ENCODE measurements around the gene GOLPH3. TPM values are rescaled to one million over a fixed set of nuclear protein-coding genes. Genes with fewer than 3 reads are reported as not detected.

GOLPH3 gene
- total RNA-seq, 2 experiments from 2014 or later = 65.3 to 69.7 TPM

GRCh38 chr5:32116574-32117313, 57.4 kb downstream of the GOLPH3 start:
- peaks cover 16% of the 10 kb centered on the region for H3K4me1 Mint-ChIP-seq
- POLR2A ChIA-PET = no interaction called here
- H3K27me3 Mint-ChIP-seq = no peaks in the 10 kb centered on the region
- DNase-seq (no peak), ATAC-seq (ENCODE audit: low read depth) (no peak)
- H3K9me3 Mint-ChIP-seq = no peaks in the 10 kb centered on the region
- H3K27ac Mint-ChIP-seq = no peak overlapping the region
- H3K36me3 Mint-ChIP-seq = peaks cover 35% of the 10 kb centered on the region
- no peak overlapping the region for H3K4me3 Mint-ChIP-seq

- Mint-ChIP-seq H3K9me3 (no peaks in the 10 kb centered on the region), H3K27me3 (no peaks in the 10 kb centered on the region), H3K4me1 (peaks cover 15% of the 10 kb centered on the region), H3K4me3 (no peak overlapping the region), H3K36me3 (peaks cover 31% of the 10 kb centered on the region), H3K27ac (no peak overlapping the region)
- no peak for ATAC-seq (ENCODE audit: low read depth)
- DNase-seq = no peak
- POLR2A ChIA-PET = interaction anchor here (0.6 kb wide), 1 partner anchor 25 kb away, joined by 3 read pairs; no protein-coding TSS in a partner anchor
Measured at GRCh38 chr5:32115985-32116384, 58.1 kb downstream of the GOLPH3 start.

DNA sequence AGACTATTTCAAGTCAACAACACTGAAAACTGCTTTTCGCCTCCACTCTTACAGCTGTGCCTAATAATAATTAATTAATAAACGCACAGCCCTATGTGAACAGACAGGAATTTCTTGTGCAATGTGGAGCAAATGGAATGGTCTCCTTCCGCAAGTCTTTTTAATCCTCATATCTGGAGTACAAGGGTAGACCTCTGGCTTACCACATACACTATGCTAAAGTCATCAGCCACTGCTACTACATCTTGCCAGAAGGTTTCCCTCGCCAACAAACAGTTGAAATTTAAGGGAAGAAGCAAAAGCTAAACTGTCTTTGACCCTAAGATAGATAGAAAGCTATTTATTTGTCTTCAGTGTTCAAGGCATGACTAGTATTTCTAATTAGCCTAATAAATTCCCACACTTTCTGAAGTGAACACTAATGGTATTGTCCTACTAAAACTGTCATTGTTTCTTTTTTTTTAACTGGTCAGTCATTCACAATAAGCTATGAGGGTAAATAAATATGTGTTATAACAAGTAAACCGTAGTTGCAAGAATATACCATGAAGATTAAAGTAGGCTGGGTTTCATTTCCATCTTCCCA, 63.9 kb downstream of the GOLPH3 start:
- H3K36me3 Mint-ChIP-seq = peaks cover 17% of the 10 kb centered on the region
- ATAC-seq (ENCODE audit: low read depth) (no peak), DNase-seq (no peak)
- no peaks in the 10 kb centered on the region for H3K9me3 Mint-ChIP-seq
- peaks cover 2% of the 10 kb centered on the region for H3K4me1 Mint-ChIP-seq
- no peak overlapping the region for H3K4me3 Mint-ChIP-seq
- POLR2A ChIA-PET = no interaction called here
- no peaks in the 10 kb centered on the region for H3K27me3 Mint-ChIP-seq
- no peak overlapping the region for H3K27ac Mint-ChIP-seq

- Mint-ChIP-seq H3K27me3 (no peaks in the 10 kb centered on the region), H3K36me3 (peaks cover 12% of the 10 kb centered on the region), H3K4me1 (peaks cover 2% of the 10 kb centered on the region), H3K27ac (no peak overlapping the region), H3K4me3 (no peak overlapping the region), H3K9me3 (no peaks in the 10 kb centered on the region)
- ATAC-seq (ENCODE audit: low read depth) (no peak), DNase-seq (no peak)
- POLR2A ChIA-PET = no interaction called here
Measured at GRCh38 chr5:32109236-32109635, 64.9 kb downstream of the GOLPH3 start.

- Mint-ChIP-seq H3K27me3 (no peaks in the 10 kb centered on the region), H3K36me3 (peaks cover 12% of the 10 kb centered on the region), H3K4me1 (peaks cover 2% of the 10 kb centered on the region)
Measured at GRCh38 chr5:32108167-32108566, 66.0 kb downstream of the GOLPH3 start.

GRCh38 chr5:32107291-32107690, 66.8 kb downstream of the GOLPH3 start:
- no peaks in the 10 kb centered on the region for H3K27me3 Mint-ChIP-seq
- H3K36me3 Mint-ChIP-seq = peaks cover 14% of the 10 kb centered on the region
- ATAC-seq (ENCODE audit: low read depth) = no peak
- no peak for DNase-seq
- POLR2A ChIA-PET = no interaction called here
- H3K4me3 Mint-ChIP-seq = no peak overlapping the region
- H3K4me1 Mint-ChIP-seq = peaks cover 3% of the 10 kb centered on the region
- no peaks in the 10 kb centered on the region for H3K9me3 Mint-ChIP-seq
- no peak overlapping the region for H3K27ac Mint-ChIP-seq

More at GRCh38 chr5:32108167-32108566, 66.0 kb downstream of the GOLPH3 start:
- POLR2A ChIA-PET = no interaction called here
- no peak overlapping the region for H3K4me3 Mint-ChIP-seq
- ATAC-seq (ENCODE audit: low read depth) = no peak
- H3K9me3 Mint-ChIP-seq = no peaks in the 10 kb centered on the region
- DNase-seq = no peak
- H3K27ac Mint-ChIP-seq = no peak overlapping the region

- DNase-seq = no peak
- POLR2A ChIA-PET = interaction anchor here (0.6 kb wide), 1 partner anchor 72 kb away, joined by 3 read pairs; no protein-coding TSS in a partner anchor
- no peaks in the 10 kb centered on the region for H3K27me3 Mint-ChIP-seq
- peaks cover 2% of the 10 kb centered on the region for H3K4me1 Mint-ChIP-seq
- no peak overlapping the region for H3K27ac Mint-ChIP-seq
- H3K9me3 Mint-ChIP-seq = no peaks in the 10 kb centered on the region
- H3K4me3 Mint-ChIP-seq = no peak overlapping the region
- H3K36me3 Mint-ChIP-seq = peaks cover 13% of the 10 kb centered on the region
- no peak for ATAC-seq (ENCODE audit: low read depth)
Measured at GRCh38 chr5:32103521-32103920, 70.6 kb downstream of the GOLPH3 start.

GRCh38 chr5:32102254-32102986, 71.7 kb downstream of the GOLPH3 start:
- ATAC-seq (ENCODE audit: low read depth) (no peak), DNase-seq (no peak)
- Mint-ChIP-seq H3K36me3 (peaks cover 11% of the 10 kb centered on the region), H3K27me3 (no peaks in the 10 kb centered on the region), H3K4me3 (no peak overlapping the region), H3K4me1 (peaks cover 2% of the 10 kb centered on the region), H3K9me3 (no peaks in the 10 kb centered on the region), H3K27ac (no peak overlapping the region)
- POLR2A ChIA-PET = no interaction called here

DNA sequence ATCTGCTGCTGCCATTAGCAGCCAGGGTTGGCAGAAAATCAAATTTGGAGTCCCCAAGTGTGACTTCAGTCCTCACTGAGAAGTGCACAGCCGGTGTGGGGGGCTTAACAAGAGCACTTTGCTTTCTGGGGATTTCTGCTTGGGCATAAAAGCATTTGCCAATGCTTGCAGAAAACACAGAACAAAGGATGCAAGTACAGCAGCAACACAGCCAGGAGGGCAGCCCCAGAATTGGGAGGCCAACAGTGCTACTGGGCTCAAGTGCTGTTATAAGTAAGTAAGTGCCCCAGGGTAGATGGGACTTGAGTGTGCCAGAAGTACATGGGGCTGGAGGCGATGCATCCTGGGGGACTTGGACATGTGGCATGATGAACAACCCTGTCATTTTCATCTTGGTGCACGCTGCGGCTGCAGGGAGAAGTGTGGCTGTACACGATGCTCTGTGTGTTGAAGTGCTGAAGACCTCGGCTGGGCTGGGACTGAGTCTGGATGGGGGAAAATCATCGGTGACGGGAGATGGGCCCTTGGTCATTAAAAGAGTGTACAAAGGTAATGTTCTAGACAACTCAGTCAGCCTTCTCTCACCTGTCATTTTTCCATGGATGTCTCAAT, 73.3 kb downstream of the GOLPH3 start:
- no peak overlapping the region for H3K4me3 Mint-ChIP-seq
- H3K27me3 Mint-ChIP-seq = no peaks in the 10 kb centered on the region
- H3K9me3 Mint-ChIP-seq = no peaks in the 10 kb centered on the region

GRCh38 chr5:32100230-32100629, 73.9 kb downstream of the GOLPH3 start:
- no peaks in the 10 kb centered on the region for H3K9me3 Mint-ChIP-seq
- no peak for ATAC-seq (ENCODE audit: low read depth)
- H3K36me3 Mint-ChIP-seq = peaks cover 12% of the 10 kb centered on the region
- no peak overlapping the region for H3K4me3 Mint-ChIP-seq
- POLR2A ChIA-PET = no interaction called here
- H3K4me1 Mint-ChIP-seq = peaks cover 2% of the 10 kb centered on the region
- DNase-seq = no peak
- no peaks in the 10 kb centered on the region for H3K27me3 Mint-ChIP-seq
- no peak overlapping the region for H3K27ac Mint-ChIP-seq

More for the DNA sequence above, 73.3 kb downstream of the GOLPH3 start:
- H3K36me3 Mint-ChIP-seq = peaks cover 14% of the 10 kb centered on the region
- DNase-seq = no peak
- POLR2A ChIA-PET = no interaction called here
- no peak overlapping the region for H3K27ac Mint-ChIP-seq
- peaks cover 2% of the 10 kb centered on the region for H3K4me1 Mint-ChIP-seq
- no peak for ATAC-seq (ENCODE audit: low read depth)

- Mint-ChIP-seq H3K4me3 (no peak overlapping the region), H3K27me3 (no peaks in the 10 kb centered on the region), H3K36me3 (peaks cover 12% of the 10 kb centered on the region), H3K4me1 (peaks cover 2% of the 10 kb centered on the region), H3K27ac (no peak overlapping the region), H3K9me3 (no peaks in the 10 kb centered on the region)
- DNase-seq = no peak
- POLR2A ChIA-PET = no interaction called here
- no peak for ATAC-seq (ENCODE audit: low read depth)
Measured at GRCh38 chr5:32099486-32100035, 74.6 kb downstream of the GOLPH3 start.

DNA sequence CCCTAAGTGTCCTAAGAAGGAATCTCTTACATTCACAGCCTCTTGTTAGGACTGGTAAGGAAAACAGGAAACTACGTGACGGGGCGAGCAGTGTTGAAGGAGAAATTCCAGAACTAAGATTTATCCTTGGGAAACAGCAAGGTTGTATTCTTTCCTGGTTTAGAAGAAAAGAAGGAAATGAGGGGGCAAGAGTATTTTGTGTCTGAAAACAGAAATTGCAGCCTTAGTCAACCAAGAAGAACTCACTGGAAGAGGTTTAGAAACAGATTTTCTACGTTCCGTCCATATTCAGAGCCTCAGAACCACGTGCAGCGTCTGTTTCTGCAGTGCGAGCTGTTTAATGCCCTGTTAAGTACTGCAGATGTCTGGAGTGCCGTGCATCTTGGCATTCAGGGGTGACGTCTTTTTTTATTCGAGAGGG, 75.2 kb downstream of the GOLPH3 start:
- Mint-ChIP-seq H3K36me3 (peaks cover 12% of the 10 kb centered on the region), H3K27ac (no peak overlapping the region), H3K9me3 (no peaks in the 10 kb centered on the region), H3K4me3 (no peak overlapping the region), H3K27me3 (no peaks in the 10 kb centered on the region), H3K4me1 (peaks cover 2% of the 10 kb centered on the region)
- POLR2A ChIA-PET = no interaction called here
- no peak for DNase-seq
- no peak for ATAC-seq (ENCODE audit: low read depth)

DNA sequence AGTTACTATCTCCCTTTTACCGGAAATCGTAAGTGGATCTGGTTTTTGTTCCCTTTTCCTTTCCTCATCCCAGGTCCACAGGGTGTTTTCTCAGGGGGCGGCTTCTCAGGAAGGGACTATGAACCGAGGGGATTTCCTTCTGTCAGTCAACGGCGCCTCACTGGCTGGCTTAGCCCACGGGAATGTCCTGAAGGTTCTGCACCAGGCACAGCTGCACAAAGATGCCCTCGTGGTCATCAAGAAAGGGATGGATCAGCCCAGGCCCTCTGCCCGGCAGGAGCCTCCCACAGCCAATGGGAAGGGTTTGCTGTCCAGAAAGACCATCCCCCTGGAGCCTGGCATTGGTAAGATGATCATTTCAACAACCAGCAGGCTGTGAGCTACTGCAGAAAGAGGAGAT, 75.8 kb downstream of the GOLPH3 start:
- Mint-ChIP-seq H3K27me3 (no peaks in the 10 kb centered on the region), H3K9me3 (no peaks in the 10 kb centered on the region), H3K27ac (no peak overlapping the region), H3K4me3 (no peak overlapping the region), H3K36me3 (peaks cover 12% of the 10 kb centered on the region), H3K4me1 (peaks cover 3% of the 10 kb centered on the region)
- ATAC-seq (ENCODE audit: low read depth) = no peak
- POLR2A ChIA-PET = no interaction called here
- DNase-seq = no peak
